Heart left ventricle (tissue), 13 donors: ENCODE data around the gene GALM.

Experiments used
- POLR2A ChIP-seq, 2 donors: fragments of 450-650 bp; IDR thresholded peaks; one replicate each; pipeline ENCODE4 v1.6.1; 2017; ENCODE audit warnings: antibody characterized with exemption in 2 of 2, mild to moderate bottlenecking in 2 of 2, moderate library complexity in 2 of 2
- TF ChIP-seq, protein P1 (sequence below), 12 donors: fragments of 200-600 bp; sonication (generic) in 4 of 12; IDR thresholded peaks; one replicate each; pipeline versions ENCODE4 v1.5.0 to v1.8.0; 2018 to 2022; ENCODE audit warnings: antibody characterized with exemption in 12 of 12, mild to moderate bottlenecking in 5 of 12
- donor health status: ischemic (EF 13 %, LVEDD 7.1; RV severe dilation, severe dysfunction).
- donor health status: DM: no; HTN: yes; CAD: no.
- donor health status: DM: no; HTN: no; CAD: no.
- donor health status: ischemic (EF 25% LVEDD 6.9; RV normal size, moderate dysfunction).
- donor health status: ischemic (EF 25% LVEDD 5.7; RV mildly dilated, moderate dysfunction).
- donor health status: ischemic (EF 35%, LVEDD 5.7; RV mildly dilated, moderate dysfunction).
- donor health status: nonischemic (EF 11% LVEDD 7.7; RV severe dilation, severe dysfunction).
- donor health status: DM: yes; HTN: yes; CAD: no.
- donor health status: PGD.
- donor health status: ischemic (EF 29% LVEDD 5.4; RV normal size, mild dysfunction).
- donor health status: nonischemic (EF 23%, LVEDD 6.1; RV moderate dilation, normal function).

DNA sequence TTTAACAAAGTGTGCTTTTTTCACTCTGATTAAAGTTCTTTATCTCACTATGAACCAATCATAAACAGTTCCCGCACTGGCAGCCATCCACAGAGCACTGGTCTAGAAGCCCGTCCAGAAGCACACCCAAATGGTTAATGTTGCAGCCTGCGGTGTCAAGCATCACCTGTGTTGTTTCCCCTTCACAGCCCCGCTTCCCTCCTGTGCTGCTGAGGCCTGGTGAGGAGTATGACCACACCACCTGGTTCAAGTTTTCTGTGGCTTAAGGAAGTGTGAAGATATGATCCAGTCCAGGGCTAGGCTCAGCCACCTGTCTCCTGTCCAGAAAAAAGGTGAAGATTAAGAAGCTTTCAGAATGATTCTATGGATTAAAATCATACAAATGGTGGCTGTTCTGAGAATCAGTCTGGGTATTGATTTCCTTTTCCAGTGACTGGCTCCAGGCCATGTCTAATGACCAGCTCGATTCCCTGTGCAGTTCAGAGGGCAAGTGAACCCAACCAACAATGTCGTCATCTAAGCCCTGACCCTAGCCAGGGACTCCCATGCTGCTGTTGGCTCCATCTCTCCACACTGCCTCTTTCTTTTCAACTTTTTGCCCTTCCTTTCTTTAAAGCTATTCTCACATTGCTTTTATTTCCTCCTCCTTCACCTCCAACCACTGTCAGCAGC lies 67.5 kb downstream of the GALM start:
- TF ChIP-seq, protein P1, sequence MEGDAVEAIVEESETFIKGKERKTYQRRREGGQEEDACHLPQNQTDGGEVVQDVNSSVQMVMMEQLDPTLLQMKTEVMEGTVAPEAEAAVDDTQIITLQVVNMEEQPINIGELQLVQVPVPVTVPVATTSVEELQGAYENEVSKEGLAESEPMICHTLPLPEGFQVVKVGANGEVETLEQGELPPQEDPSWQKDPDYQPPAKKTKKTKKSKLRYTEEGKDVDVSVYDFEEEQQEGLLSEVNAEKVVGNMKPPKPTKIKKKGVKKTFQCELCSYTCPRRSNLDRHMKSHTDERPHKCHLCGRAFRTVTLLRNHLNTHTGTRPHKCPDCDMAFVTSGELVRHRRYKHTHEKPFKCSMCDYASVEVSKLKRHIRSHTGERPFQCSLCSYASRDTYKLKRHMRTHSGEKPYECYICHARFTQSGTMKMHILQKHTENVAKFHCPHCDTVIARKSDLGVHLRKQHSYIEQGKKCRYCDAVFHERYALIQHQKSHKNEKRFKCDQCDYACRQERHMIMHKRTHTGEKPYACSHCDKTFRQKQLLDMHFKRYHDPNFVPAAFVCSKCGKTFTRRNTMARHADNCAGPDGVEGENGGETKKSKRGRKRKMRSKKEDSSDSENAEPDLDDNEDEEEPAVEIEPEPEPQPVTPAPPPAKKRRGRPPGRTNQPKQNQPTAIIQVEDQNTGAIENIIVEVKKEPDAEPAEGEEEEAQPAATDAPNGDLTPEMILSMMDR (IDR thresholded peaks at IDR 0.05) = no peak
- no peak for TF ChIP-seq POLR2A (IDR thresholded peaks at IDR 0.05)
